NCI-H2081 treated with DMSO at 0.1 percent for 48 hours (cell line): ENCODE results near the gene DNAJC21.
A peak's percentile ranks its signal among the peaks of the same experiment; 100 is the strongest.

Experiments used
- DNase-seq: peaks from one replicate; lab custom pipeline; 2025; lab: John Stamatoyannopoulos, UW

DNAJC21 gene

GRCh38 chr5:34982823-34983222 is 53.5 kb downstream of the DNAJC21 start:
- no peak for DNase-seq

GRCh38 chr5:34986965-34987364 is 57.6 kb downstream of the DNAJC21 start:
- DNase-seq, result no peak

GRCh38 chr5:34991486-34992238 is 62.3 kb downstream of the DNAJC21 start:
- DNase-seq, result no peak

DNA sequence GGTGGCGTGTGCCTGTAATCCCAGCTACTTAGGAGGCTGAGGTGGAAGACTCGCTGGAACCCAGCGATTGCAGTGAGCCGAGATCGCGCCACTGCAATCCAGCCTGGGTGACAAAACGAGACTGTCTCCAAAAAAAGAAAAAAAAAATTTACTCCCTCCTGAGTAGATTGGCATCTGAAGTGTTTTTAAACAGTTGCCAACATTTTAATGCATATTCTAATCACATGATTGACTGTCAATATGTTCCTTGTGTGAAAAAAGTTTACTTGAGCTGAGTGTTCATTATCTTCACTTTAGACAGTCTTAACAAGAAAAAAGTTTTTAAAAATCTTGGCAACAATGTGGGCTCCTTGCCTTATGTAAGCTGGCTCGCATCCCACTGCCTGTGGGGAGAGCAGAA is 64.6 kb downstream of the DNAJC21 start:
- DNase-seq, result no peak

GRCh38 chr5:34996261-34996660 is 66.9 kb downstream of the DNAJC21 start:
- DNase-seq, result no peak

- DNase-seq, result no peak
Measured at GRCh38 chr5:34998058-34998789, 68.9 kb downstream of the DNAJC21 start.

DNA sequence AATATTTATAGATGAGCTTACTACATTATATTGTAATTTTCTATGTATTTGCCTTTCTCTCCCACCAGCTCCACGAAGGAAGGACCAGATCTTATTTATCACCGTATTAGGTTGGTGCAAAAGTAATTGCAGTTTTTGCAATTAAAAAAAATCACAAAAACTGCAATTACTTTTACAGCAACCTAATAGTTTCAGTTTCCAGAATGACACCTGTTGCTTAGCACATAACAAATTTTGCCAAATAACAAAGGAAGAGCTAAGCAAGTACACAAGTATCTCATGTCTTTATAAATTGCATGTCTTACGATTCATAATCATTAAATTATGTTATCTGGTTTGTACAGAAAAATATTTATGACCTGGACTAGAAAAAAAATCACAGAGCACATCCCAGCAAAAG is 72.5 kb downstream of the DNAJC21 start:
- no peak for DNase-seq

- no peak for DNase-seq
Measured at GRCh38 chr5:35002459-35002858, 73.1 kb downstream of the DNAJC21 start.

GRCh38 chr5:35003018-35003957 is 73.9 kb downstream of the DNAJC21 start:
- peak; percentile 56 for DNase-seq

- DNase-seq, result no peak
Measured at GRCh38 chr5:35004200-35004599, 74.8 kb downstream of the DNAJC21 start.

DNA sequence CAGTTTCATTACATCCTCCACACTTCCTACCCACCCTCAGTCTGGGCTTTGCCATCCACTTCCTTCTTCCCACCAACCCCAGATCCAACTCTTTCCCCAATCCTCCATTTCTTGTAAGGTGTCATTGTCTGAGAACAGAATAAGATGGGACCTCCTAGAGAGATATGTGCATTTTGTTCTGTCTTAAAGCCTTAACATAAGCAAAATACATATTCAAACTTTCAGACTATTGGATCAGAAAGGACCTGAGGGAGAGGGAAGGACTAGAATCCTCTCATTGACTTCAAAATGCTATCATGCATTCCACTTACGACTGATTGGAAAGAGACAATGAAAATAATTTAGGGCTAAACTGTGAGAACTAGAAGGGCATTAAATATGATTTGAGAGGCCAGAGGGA is 75.4 kb downstream of the DNAJC21 start:
- no peak for DNase-seq
